ENCODE data around the gene ADAMTSL3. TPM values are rescaled to one million over a fixed set of nuclear protein-coding genes. Genes with fewer than 3 reads are reported as not detected.

ADAMTSL3 gene
- total RNA-seq, 1 experiment from 2014 or later, result 0.07 TPM

DNA sequence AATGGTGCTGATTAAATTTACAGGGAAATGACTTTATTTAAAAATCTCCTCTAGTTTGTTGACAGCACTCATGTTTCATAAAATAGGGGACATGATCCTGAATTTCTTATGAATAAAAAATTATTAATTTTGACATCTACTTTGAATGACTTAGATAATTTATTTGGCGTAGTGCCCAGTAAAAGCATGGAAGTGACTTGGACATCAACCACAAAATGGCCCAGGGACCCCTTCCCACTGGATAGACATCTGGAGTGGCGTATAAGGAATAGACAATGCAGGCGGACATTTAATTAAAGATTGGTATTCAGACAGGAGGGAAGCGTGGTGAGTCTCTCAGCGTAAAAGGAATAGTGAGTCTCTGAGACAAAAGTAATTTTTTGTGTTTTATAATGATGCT lies 79.8 kb downstream of the ADAMTSL3 start:
- BruUV-seq (replicated peaks), result no TSS peak

DNA sequence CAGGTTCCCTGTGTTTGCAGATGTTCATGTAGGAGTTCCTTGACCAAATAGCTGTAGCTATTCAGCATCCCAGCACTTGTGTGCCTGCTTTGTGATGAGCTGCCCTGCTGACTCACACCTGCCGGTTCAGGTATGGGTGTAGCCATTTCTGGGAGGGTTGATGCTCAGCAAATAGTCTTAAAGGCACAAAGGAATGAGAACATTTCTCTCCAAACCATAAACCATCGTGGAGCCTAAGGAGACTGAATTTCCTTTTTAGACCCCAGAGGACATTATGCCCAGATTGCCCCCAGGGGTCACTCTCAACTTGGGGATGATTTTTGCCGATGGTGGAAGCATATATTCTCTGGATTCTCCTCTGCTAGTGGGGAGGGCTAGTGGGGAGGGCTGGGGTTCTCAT lies 80.6 kb downstream of the ADAMTSL3 start:
- ChIA-PET CTCF (no interaction called here), POLR2A (no interaction called here)
- peaks cover under 1% of the 10 kb centered on the region for H3K27me3 Mint-ChIP-seq (ENCODE audit: insufficient read depth, unreplicated experiment)
- TF ChIP-seq, protein P1, sequence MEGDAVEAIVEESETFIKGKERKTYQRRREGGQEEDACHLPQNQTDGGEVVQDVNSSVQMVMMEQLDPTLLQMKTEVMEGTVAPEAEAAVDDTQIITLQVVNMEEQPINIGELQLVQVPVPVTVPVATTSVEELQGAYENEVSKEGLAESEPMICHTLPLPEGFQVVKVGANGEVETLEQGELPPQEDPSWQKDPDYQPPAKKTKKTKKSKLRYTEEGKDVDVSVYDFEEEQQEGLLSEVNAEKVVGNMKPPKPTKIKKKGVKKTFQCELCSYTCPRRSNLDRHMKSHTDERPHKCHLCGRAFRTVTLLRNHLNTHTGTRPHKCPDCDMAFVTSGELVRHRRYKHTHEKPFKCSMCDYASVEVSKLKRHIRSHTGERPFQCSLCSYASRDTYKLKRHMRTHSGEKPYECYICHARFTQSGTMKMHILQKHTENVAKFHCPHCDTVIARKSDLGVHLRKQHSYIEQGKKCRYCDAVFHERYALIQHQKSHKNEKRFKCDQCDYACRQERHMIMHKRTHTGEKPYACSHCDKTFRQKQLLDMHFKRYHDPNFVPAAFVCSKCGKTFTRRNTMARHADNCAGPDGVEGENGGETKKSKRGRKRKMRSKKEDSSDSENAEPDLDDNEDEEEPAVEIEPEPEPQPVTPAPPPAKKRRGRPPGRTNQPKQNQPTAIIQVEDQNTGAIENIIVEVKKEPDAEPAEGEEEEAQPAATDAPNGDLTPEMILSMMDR (IDR thresholded peaks at IDR 0.05; ENCODE audit: insufficient read depth in 1 of 2, low read depth in 1 of 2, low read length in 1 of 2, severe bottlenecking in 1 of 2, unreplicated experiment in 1 of 2), result no peak
- intact Hi-C loops (cut with micrococcal nuclease; ENCODE audit: unreplicated experiment), result no loop called here
- peak in 1 of 2 experiments; percentile 3 for DNase-seq
- Histone ChIP-seq H3K9me3 (no peaks in the 10 kb centered on the region), H3K4me1 (no peaks in the 10 kb centered on the region), H3K36me3 (ENCODE audit: control insufficient read depth, insufficient read depth, low read length) (no peaks in the 10 kb centered on the region), H3K4me3 (ENCODE audit: low read depth, low read length) (no peak overlapping the region), H3K27me3 (replicated peaks; ENCODE audit: control insufficient read depth, insufficient read depth, low read length) (no peaks in the 10 kb centered on the region)
- no peak overlapping the region for H3K4me3 Mint-ChIP-seq (ENCODE audit: unreplicated experiment)
- no peaks in the 10 kb centered on the region for H3K36me3 Mint-ChIP-seq (ENCODE audit: insufficient read depth, unreplicated experiment)
- no TSS peak for BruUV-seq (replicated peaks)
- H3K4me1 Mint-ChIP-seq (ENCODE audit: low read depth, unreplicated experiment), result no peaks in the 10 kb centered on the region
- no peaks in the 10 kb centered on the region for H3K9me3 Mint-ChIP-seq (ENCODE audit: unreplicated experiment)
- H3K27ac Mint-ChIP-seq (ENCODE audit: unreplicated experiment), result no peak overlapping the region

More for the DNA sequence above, 79.8 kb downstream of the ADAMTSL3 start:
- H3K36me3 ChIP-seq (ENCODE audit: control insufficient read depth, insufficient read depth, low read length), result no peaks in the 10 kb centered on the region
- Mint-ChIP-seq H3K4me3 (ENCODE audit: unreplicated experiment) (no peak overlapping the region), H3K4me1 (ENCODE audit: low read depth, unreplicated experiment) (no peaks in the 10 kb centered on the region), H3K27me3 (ENCODE audit: insufficient read depth, unreplicated experiment) (peaks cover 5% of the 10 kb centered on the region), H3K9me3 (ENCODE audit: unreplicated experiment) (no peaks in the 10 kb centered on the region), H3K36me3 (ENCODE audit: insufficient read depth, unreplicated experiment) (no peaks in the 10 kb centered on the region), H3K27ac (ENCODE audit: unreplicated experiment) (no peak overlapping the region)
- no peak for DNase-seq
- TF ChIP-seq, protein P1 (IDR thresholded peaks at IDR 0.05; ENCODE audit: insufficient read depth in 1 of 2, low read depth in 1 of 2, low read length in 1 of 2, severe bottlenecking in 1 of 2, unreplicated experiment in 1 of 2), result no peak
- no peaks in the 10 kb centered on the region for H3K27me3 ChIP-seq (replicated peaks; ENCODE audit: control insufficient read depth, insufficient read depth, low read length)
- ChIA-PET CTCF (no interaction called here), POLR2A (no interaction called here)
- H3K9me3 ChIP-seq, result no peaks in the 10 kb centered on the region
- no peaks in the 10 kb centered on the region for H3K4me1 ChIP-seq
- no peak overlapping the region for H3K4me3 ChIP-seq (ENCODE audit: low read depth, low read length)
- intact Hi-C loops (cut with micrococcal nuclease; ENCODE audit: unreplicated experiment), result no loop called here

DNA sequence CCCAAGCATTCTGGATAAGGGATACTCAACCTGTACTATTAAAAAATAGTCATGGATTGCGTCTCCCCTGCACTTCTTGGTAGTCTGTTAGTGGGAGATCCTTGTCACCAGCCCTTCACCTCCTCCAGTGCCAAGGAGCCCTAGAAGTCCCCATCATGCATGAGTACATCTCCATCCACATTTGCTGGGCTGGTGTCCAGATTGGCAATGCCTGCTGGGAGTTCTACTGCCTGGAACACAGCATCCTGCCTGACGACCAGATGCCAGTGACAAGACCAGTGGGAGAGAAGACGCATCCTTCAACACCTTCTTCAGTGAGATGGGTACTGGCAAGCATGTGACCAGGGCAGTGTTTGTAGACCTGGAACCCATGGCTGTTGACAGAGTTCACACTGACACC lies 85.7 kb downstream of the ADAMTSL3 start:
- DNase-seq, result no peak
- Mint-ChIP-seq H3K36me3 (ENCODE audit: insufficient read depth, unreplicated experiment) (no peaks in the 10 kb centered on the region), H3K27ac (ENCODE audit: unreplicated experiment) (no peak overlapping the region), H3K4me3 (ENCODE audit: unreplicated experiment) (no peak overlapping the region), H3K27me3 (ENCODE audit: insufficient read depth, unreplicated experiment) (peaks cover 3% of the 10 kb centered on the region), H3K4me1 (ENCODE audit: low read depth, unreplicated experiment) (no peaks in the 10 kb centered on the region), H3K9me3 (ENCODE audit: unreplicated experiment) (no peaks in the 10 kb centered on the region)
- intact Hi-C loops (cut with micrococcal nuclease; ENCODE audit: unreplicated experiment), result no loop called here
- H3K4me3 ChIP-seq (ENCODE audit: low read depth, low read length), result no peak overlapping the region
- ChIA-PET POLR2A (no interaction called here), CTCF (no interaction called here)
- no TSS peak for BruUV-seq (replicated peaks)
- H3K27me3 ChIP-seq (replicated peaks; ENCODE audit: control insufficient read depth, insufficient read depth, low read length), result no peaks in the 10 kb centered on the region
- no peaks in the 10 kb centered on the region for H3K9me3 ChIP-seq
- no peaks in the 10 kb centered on the region for H3K4me1 ChIP-seq
- no peaks in the 10 kb centered on the region for H3K36me3 ChIP-seq (ENCODE audit: control insufficient read depth, insufficient read depth, low read length)
- TF ChIP-seq, protein P1 (IDR thresholded peaks at IDR 0.05; ENCODE audit: insufficient read depth in 1 of 2, low read depth in 1 of 2, low read length in 1 of 2, severe bottlenecking in 1 of 2, unreplicated experiment in 1 of 2), result no peak

Data from Caco-2 (cell line).